GM12875 (cell line): ENCODE results near the gene SGSH.
"Not testable (repeated sequence)": the region's sequence is repeated elsewhere in the genome, so short reads cannot be mapped to it uniquely, and the experiment has no call there.

ENCODE experiments used
- H3K4me3 ChIP-seq: one replicate; pipeline ENCODE4 v1.5.1; 2011; ENCODE audit warnings: low read depth, low read length, control low read depth
- TF ChIP-seq, protein P1 (sequence below): IDR thresholded peaks from 2 replicates; pipeline ENCODE4 v1.5.1; 2011; ENCODE audit warnings: low read depth, mild to moderate bottlenecking, control low read depth, inconsistent platforms, low read length, moderate library complexity, borderline replicate concordance; ENCODE audit not compliant: insufficient read depth

The SGSH gene

DNA sequence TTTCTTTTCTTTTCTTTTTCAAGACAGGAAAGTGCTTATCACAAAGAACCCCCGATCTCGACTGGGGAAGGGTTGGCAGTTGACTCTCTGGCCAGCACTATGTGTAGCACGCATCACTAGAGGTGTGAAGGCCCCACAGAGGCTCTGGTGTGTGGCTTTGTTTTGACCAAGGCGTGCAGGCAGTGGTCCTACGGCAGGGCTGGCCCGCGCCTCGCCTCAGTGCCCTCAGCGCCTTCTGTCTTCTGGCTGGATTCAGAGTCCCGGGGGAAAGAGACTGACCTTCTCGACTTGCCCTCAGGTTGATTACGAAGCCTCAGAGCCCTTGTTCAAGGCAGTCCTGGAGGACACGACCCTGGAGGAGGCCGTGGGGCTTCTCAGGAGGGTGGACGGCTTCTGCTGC lies 18.7 kb downstream of the SGSH start:
- TF ChIP-seq, protein P1, sequence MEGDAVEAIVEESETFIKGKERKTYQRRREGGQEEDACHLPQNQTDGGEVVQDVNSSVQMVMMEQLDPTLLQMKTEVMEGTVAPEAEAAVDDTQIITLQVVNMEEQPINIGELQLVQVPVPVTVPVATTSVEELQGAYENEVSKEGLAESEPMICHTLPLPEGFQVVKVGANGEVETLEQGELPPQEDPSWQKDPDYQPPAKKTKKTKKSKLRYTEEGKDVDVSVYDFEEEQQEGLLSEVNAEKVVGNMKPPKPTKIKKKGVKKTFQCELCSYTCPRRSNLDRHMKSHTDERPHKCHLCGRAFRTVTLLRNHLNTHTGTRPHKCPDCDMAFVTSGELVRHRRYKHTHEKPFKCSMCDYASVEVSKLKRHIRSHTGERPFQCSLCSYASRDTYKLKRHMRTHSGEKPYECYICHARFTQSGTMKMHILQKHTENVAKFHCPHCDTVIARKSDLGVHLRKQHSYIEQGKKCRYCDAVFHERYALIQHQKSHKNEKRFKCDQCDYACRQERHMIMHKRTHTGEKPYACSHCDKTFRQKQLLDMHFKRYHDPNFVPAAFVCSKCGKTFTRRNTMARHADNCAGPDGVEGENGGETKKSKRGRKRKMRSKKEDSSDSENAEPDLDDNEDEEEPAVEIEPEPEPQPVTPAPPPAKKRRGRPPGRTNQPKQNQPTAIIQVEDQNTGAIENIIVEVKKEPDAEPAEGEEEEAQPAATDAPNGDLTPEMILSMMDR: no peak
- H3K4me3 ChIP-seq: no peak overlapping the region

DNA sequence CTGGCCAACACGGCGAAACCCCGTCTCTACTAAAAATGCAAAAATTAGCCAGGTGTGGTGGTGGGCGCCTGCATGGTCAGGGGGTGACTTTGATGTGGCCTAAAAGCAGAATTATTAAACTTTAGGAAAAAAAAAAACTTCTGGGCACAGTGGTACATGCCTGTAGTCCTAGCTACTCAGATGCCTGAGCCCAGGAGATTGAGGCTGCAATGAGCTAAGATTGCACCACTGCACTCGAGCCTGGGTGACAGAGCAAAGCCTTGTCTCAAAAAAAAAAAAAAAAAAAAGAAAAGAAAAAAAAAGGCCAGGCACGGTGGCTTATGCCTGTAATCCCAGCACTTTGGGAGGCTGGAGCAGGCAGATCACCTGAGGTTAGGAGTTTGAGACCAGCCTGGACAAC lies 20.8 kb downstream of the SGSH start:
- not testable (repeated sequence) for H3K4me3 ChIP-seq

DNA sequence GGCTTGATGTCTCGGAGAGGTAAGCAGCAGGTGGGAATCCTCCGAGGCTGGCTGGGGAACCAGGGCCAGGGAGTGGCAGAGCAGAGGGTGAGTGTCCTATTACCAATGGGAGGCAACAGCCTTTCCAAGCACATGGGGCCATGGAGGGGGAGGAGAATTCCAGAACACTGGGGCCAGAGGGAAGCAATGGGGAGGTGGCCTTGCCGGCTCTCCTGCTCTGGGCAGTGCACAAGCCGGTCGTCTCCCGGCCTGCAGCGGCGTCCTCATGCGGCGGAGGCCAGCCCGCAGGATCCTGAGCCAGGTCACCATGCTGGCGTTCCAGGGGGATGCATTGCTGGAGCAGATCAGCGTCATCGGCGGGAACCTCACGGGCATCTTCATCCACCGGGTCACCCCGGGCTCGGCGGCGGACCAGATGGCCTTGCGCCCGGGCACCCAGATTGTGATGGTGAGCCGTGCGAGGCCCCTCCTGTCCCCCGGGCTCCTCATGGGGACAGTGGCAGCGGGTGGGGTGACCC lies 21.9 kb downstream of the SGSH start:
- TF ChIP-seq, protein P1: no peak
- H3K4me3 ChIP-seq: no peak overlapping the region

DNA sequence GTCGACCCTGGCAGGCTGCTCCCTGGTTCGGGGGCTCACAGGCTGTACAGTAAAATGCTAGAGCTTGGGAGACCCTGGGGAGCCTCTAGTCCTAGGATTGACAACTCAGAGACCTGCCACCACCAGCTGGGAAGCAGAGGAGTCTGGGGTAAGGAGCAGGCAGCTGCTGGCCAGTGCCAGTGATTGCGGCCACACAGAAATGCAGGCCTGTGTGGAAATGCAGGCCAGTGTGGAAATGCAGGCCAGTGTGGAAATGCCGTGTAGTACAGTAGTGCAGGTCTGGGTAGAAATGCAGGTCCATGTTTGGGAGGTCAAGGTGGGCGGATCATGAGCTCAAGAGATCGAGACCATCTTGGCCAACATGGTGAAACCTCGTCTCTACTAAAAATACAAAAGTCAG lies 23.5 kb downstream of the SGSH start:
- TF ChIP-seq, protein P1: no peak
- no peak overlapping the region for H3K4me3 ChIP-seq

DNA sequence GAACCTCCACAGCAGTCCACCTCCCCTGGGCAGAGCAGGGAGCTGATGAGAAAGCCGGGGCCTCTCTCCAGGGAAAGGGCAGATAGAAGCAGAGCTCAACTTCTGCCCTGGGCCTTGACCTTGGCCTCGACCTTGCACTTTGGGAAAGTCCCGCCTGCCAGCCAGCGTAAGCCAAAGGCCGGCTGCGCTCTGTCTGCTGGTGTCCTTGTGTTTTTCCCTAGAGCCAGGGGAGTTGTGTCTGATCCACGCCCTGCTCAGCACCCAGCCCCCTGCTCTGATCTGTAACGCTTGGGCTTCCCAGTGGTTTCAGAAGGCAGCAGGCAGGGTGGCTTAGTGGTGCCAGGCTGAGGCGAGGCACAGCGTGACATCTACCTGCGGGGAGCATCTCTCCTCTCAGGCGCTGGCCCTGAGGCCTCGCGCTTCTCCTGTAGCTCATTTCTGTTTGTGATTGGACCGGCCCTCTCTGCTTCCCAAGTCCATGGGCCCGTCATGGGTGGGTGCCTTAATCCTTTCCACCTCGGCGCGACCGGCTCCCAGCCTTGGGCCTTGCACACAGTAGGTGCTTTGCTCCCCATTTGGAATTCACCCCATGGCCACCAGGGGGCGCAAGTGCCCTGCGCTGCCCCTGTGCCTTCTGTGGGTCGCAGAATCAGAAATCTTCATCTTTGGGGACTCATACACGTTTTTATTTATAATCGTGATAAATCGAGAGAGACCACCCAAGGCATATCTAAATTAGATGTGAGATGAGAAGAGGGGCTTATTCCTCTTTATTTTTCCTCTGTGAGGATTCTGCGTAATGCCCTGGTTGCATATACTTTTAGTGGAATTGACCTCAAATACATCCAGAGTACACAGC lies 24.2 kb downstream of the SGSH start:
- TF ChIP-seq, protein P1: peak; percentile 87
- H3K4me3 ChIP-seq: no peak overlapping the region

DNA sequence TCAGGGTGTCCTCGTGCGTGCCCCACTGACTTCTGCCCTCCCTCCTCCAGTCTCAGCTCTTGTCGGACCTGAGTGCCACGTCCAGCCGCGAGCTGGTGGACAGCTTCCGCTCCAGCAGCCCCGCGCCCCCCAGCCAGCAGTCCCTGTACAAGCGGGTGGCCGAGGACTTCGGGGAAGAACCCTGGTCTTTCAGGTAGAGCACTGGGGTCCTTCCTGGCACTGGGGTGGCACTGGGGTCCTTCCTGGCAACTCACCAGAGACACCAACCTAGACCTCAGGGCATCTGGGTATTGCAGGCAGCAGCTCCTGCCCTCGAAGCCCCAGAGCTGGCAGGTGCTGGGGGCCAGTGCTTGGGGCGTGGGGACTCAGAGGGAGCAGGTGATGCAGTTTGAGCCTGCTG lies 25.0 kb downstream of the SGSH start:
- no peak overlapping the region for H3K4me3 ChIP-seq
- TF ChIP-seq, protein P1: no peak

DNA sequence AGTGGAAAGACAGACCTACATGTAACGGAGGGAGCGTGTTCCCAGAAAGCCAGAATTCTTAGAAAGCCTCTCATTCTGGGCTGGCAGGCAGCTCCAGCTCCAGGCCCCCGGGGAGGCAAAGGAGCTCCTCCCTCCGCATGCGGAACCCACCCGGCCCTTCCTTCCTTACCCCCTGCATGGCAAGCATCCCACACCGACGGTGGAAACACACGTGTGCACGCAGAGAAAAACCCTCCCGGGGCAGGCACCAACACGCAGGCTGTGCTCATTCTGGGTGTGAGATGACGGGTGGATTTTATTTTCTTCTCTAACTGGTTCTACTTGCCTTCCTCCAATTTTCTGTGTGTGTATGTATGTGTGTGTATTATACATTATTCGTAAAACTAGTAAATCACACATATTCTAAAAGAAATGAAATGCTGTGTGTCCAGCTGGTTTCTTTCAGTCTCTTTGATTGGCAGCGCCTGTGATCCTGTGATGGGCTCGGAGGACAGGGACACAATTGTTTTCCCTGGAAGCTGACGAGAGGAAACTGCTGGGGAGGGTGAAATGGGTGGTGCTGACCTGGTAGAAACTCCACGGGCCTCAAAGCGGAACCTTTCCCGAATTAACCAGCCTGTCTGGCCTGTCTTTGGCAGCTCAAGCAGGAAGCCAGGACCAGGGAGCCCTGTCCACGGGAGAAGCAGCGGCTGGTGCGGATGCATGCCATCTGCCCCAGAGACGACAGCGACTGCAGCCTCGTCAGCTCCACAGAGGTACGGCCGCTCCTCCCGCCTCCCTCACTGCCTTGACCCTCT lies 28.1 kb downstream of the SGSH start:
- TF ChIP-seq, protein P1: no peak
- H3K4me3 ChIP-seq: no peak overlapping the region
